IMR-90 (cell line): ENCODE results near the gene RNF19B. TPM values are rescaled to one million over a fixed set of nuclear protein-coding genes. Genes with fewer than 3 reads are reported as not detected.

Source experiments
- ATAC-seq: fragments of 200-7000 bp; cut with Tn5 transposase; 2 replicates; pipeline ENCODE4 v1.9.1; 2020; ENCODE audit warnings: low read depth, mild to moderate bottlenecking, moderate library complexity
- BruUV-seq: library from RNA; stranded (reverse); fragments of 400-500 nt; replicated peaks from 2 replicates; lab custom pipeline; 2021; lab: Mats Ljungman, UMichigan
- CTCF ChIA-PET: fragments of 300-600 bp; formaldehyde crosslinking; extraction: SDS; loops from one replicate; lab custom pipeline; 2021; ENCODE audit warnings: antibody characterized with exemption; lab: Yijun Ruan, JAX
- POLR2A ChIA-PET: fragments of 300-600 bp; sonication (Branson Sonifier 250); formaldehyde crosslinking; loops from one replicate; lab custom pipeline; 2022; ENCODE audit warnings: antibody characterized with exemption; ENCODE audit not compliant: unreplicated experiment; lab: Charles Lee
- DNase-seq: peaks from one replicate; pipeline ENCODE4 v3.0.0; 2013
- H2AFZ ChIP-seq: replicated peaks from 2 replicates; pipeline ENCODE3; 2013; ENCODE audit warnings: low read length, mild to moderate bottlenecking; ENCODE audit not compliant: poor library complexity
- H2AK5ac ChIP-seq: 2 replicates; pipeline ENCODE4 v1.6.1; 2013; ENCODE audit warnings: low read depth, low read length, inconsistent platforms
- H2AK9ac ChIP-seq: replicated peaks from 2 replicates; pipeline ENCODE3; 2013; ENCODE audit warnings: mild to moderate bottlenecking, low read depth, low read length, moderate library complexity; ENCODE audit not compliant: poor library complexity
- H2BK120ac ChIP-seq: 2 replicates; pipeline ENCODE4 v1.6.1; 2013; ENCODE audit warnings: low read depth, low read length, inconsistent platforms
- H2BK15ac ChIP-seq: 3 replicates; pipeline ENCODE4 v1.6.1; 2013; ENCODE audit warnings: low read depth, low read length, inconsistent platforms
- H2BK20ac ChIP-seq: 2 replicates; pipeline ENCODE4 v1.6.1; 2013; ENCODE audit warnings: low read depth, mild to moderate bottlenecking, inconsistent platforms, low read length, moderate library complexity
- H2BK5ac ChIP-seq: 2 replicates; pipeline ENCODE4 v1.6.1; 2013; ENCODE audit warnings: mild to moderate bottlenecking, low read depth, low read length, inconsistent platforms; ENCODE audit not compliant: poor library complexity, severe bottlenecking
- H3K14ac ChIP-seq: replicated peaks from 2 replicates; pipeline ENCODE4 v1.6.1; 2013; ENCODE audit warnings: low read depth, low read length, inconsistent platforms
- H3K18ac ChIP-seq: 2 replicates; pipeline ENCODE4 v1.6.1; 2013; ENCODE audit warnings: low read depth, low read length, control low read depth
- H3K23ac ChIP-seq: 2 replicates; pipeline ENCODE4 v1.6.1; 2013; ENCODE audit warnings: low read depth, low read length, inconsistent platforms
- H3K27ac ChIP-seq: 2 replicates; pipeline ENCODE4 v1.5.1; 2013; ENCODE audit warnings: mild to moderate bottlenecking, control low read depth, low read length; ENCODE audit not compliant: insufficient read depth
- H3K27me3 ChIP-seq: 2 replicates; pipeline ENCODE4 v1.6.1; 2013; ENCODE audit warnings: low read length; ENCODE audit not compliant: control insufficient read depth, insufficient read depth
- H3K36me3 ChIP-seq: 2 replicates; pipeline ENCODE4 v1.6.1; 2013; ENCODE audit warnings: low read length, mixed read lengths; ENCODE audit not compliant: control insufficient read depth, insufficient read depth
- H3K4ac ChIP-seq: 2 replicates; pipeline ENCODE4 v1.6.1; 2013; ENCODE audit warnings: low read depth, low read length, inconsistent platforms
- H3K4me1 ChIP-seq: 2 replicates; pipeline ENCODE4 v1.6.1; 2013; ENCODE audit warnings: low read length, mixed read lengths; ENCODE audit not compliant: control insufficient read depth, insufficient read depth
- H3K4me2 ChIP-seq: 2 replicates; pipeline ENCODE4 v1.6.1; 2013; ENCODE audit warnings: low read depth, mild to moderate bottlenecking, control low read depth, low read length, moderate library complexity
- H3K4me3 ChIP-seq: 2 replicates; pipeline ENCODE4 v1.5.1; 2013; ENCODE audit warnings: low read depth, mild to moderate bottlenecking, control low read depth, low read length, moderate library complexity; ENCODE audit not compliant: insufficient read depth
- H3K56ac ChIP-seq: 2 replicates; pipeline ENCODE4 v1.6.1; 2013; ENCODE audit warnings: low read length, inconsistent platforms; ENCODE audit not compliant: insufficient read depth; ENCODE audit errors: extremely low read depth
- H3K79me1 ChIP-seq, 2 experiments: 2 replicates each; pipeline ENCODE4 v1.6.1; 2013; ENCODE audit warnings: low read length in 2 of 2, inconsistent platforms in 1 of 2, low read depth in 1 of 2
- H3K9ac ChIP-seq: 2 replicates; pipeline ENCODE4 v1.6.1; 2013; ENCODE audit warnings: low read depth, low read length, control low read depth
- H3K9me1 ChIP-seq: 2 replicates; pipeline ENCODE4 v1.6.1; 2013; ENCODE audit warnings: low read length, inconsistent platforms; ENCODE audit not compliant: insufficient read depth
- H3K9me3 ChIP-seq: 2 replicates; pipeline ENCODE4 v1.6.1; 2013; ENCODE audit warnings: low read length; ENCODE audit not compliant: control insufficient read depth, insufficient read depth
- H4K20me1 ChIP-seq: 2 replicates; pipeline ENCODE4 v1.6.1; 2013; ENCODE audit warnings: low read length, inconsistent platforms; ENCODE audit not compliant: insufficient read depth
- H4K5ac ChIP-seq: 2 replicates; pipeline ENCODE4 v1.6.1; 2013; ENCODE audit warnings: mild to moderate bottlenecking, low read depth, low read length, control low read depth
- H4K8ac ChIP-seq, 2 experiments: 2 replicates each; pipeline ENCODE4 v1.6.1; 2013; ENCODE audit warnings: low read depth in 2 of 2, low read length in 2 of 2, control low read depth in 1 of 2, inconsistent platforms in 1 of 2
- H4K91ac ChIP-seq: 2 replicates; pipeline ENCODE4 v1.6.1; 2013; ENCODE audit warnings: low read depth, low read length, inconsistent platforms; ENCODE audit not compliant: insufficient read depth
- CHD1 ChIP-seq: IDR thresholded peaks from 2 replicates; pipeline ENCODE4 v1.6.1; 2012; ENCODE audit warnings: low read depth, low read length, improper control_type of control experiment
- CTCF ChIP-seq: conservative IDR thresholded peaks from 2 replicates; pipeline ENCODE4 v1.5.1; 2012; ENCODE audit warnings: mild to moderate bottlenecking, low read depth, low read length, improper control_type of control experiment
- FOS ChIP-seq: fragments of 150-350 bp; IDR thresholded peaks from 2 replicates; pipeline ENCODE4 v1.6.1; 2016; ENCODE audit warnings: low read depth, low read length
- MAZ ChIP-seq: IDR thresholded peaks from 2 replicates; pipeline ENCODE4 v1.6.1; 2012; ENCODE audit warnings: low read depth, mild to moderate bottlenecking, low read length, improper control_type of control experiment, moderate library complexity, borderline replicate concordance
- MXI1 ChIP-seq: IDR thresholded peaks from 2 replicates; pipeline ENCODE4 v1.6.1; 2012; ENCODE audit warnings: low read depth, mild to moderate bottlenecking, low read length, moderate library complexity, borderline replicate concordance
- POLR2A ChIP-seq: IDR thresholded peaks from 2 replicates; pipeline ENCODE4 v1.6.1; 2012; ENCODE audit warnings: mild to moderate bottlenecking, low read depth, low read length
- RAD21 ChIP-seq: IDR thresholded peaks from 2 replicates; pipeline ENCODE4 v1.6.1; 2012; ENCODE audit warnings: low read length, improper control_type of control experiment
- RCOR1 ChIP-seq: IDR thresholded peaks from 2 replicates; pipeline ENCODE4 v1.6.1; 2012; ENCODE audit warnings: mild to moderate bottlenecking, low read length, improper control_type of control experiment; ENCODE audit not compliant: insufficient replicate concordance
- RFX5 ChIP-seq: IDR thresholded peaks from 2 replicates; pipeline ENCODE4 v1.8.0; 2012; ENCODE audit warnings: low read depth, mild to moderate bottlenecking, low read length, moderate library complexity
- SMC3 ChIP-seq: fragments of 150-350 bp; IDR thresholded peaks from 2 replicates; pipeline ENCODE4 v1.6.1; 2016; ENCODE audit warnings: low read depth, mild to moderate bottlenecking, antibody characterized with exemption, low read length, moderate library complexity
- USF2 ChIP-seq: fragments of 150-350 bp; IDR thresholded peaks from 2 replicates; pipeline ENCODE4 v1.6.1; 2017; ENCODE audit warnings: mild to moderate bottlenecking, antibody characterized with exemption, low read length, low read depth
- WGBS, 2 experiments: methylation state at CpG; one replicate each; pipeline versions ENCODE4 v1.1.5 to v1.1.7; 2013; ENCODE audit warnings: missing lambda C conversion rate in 2 of 2; ENCODE audit not compliant: insufficient read length in 1 of 2; ENCODE audit errors: extremely low coverage in 2 of 2; 5-methylcytosine and 5-hydroxymethylcytosine counted together
- dilution Hi-C: fragments of 300-500 bp; cut with HindIII; formaldehyde crosslinking; loops from one replicate; pipeline ENCODE4 v1.14.3; 2018; ENCODE audit warnings: low sequenced_read_pairs; ENCODE audit not compliant: unreplicated experiment
- in situ Hi-C: fragments of 300-500 bp; cut with MboI; formaldehyde crosslinking; loops from 3 replicates; pipeline ENCODE4 v1.14.3; 2019; ENCODE audit warnings: low sequenced_read_pairs, inconsistent platforms, mixed read lengths
- intact Hi-C: fragments of 100-400 bp; cut with micrococcal nuclease; formaldehyde crosslinking; loops from 2 replicates; pipeline ENCODE4 v1.10.0; 2022
- polyA plus RNA-seq, 3 experiments: library from polyadenylated mRNA; depleted of rRNA; stranded (reverse); fragments of >200 nt; gene quantifications; 2 replicates each; pipeline ENCODE4 v1.2.3, GENCODE V29; 2012; ENCODE audit warnings: low replicate concordance in 1 of 3
- total RNA-seq: library from RNA; depleted of rRNA; stranded (reverse); fragments of >200 nt; gene quantifications from 2 replicates; pipeline ENCODE4 v1.2.3, GENCODE V29; 2012

The RNF19B gene
- total and polyA plus RNA-seq, 2 of the 4 experiments (the other 2 are of a cell fraction): 10.0 to 11.6 TPM

GRCh38 chr1:32991386-32991785, 26.8 kb upstream of the RNF19B start:
- H3K14ac ChIP-seq: no peak overlapping the region
- ATAC-seq (no peak), DNase-seq (no peak)
- peak overlapping the region; percentile 49 for H2AK5ac ChIP-seq
- BruUV-seq: no TSS peak
- H4K91ac ChIP-seq: no peak overlapping the region
- H3K56ac ChIP-seq: no peak overlapping the region
- H4K5ac ChIP-seq: no peak overlapping the region
- peaks cover 4% of the 10 kb centered on the region for H4K20me1 ChIP-seq
- no peak overlapping the region for H3K9ac ChIP-seq
- H2BK5ac ChIP-seq: peak overlapping the region; percentile 22
- H3K23ac ChIP-seq: no peak overlapping the region
- no peak overlapping the region for H3K4me3 ChIP-seq
- peaks cover 22% of the 10 kb centered on the region for H3K4me1 ChIP-seq
- no peak overlapping the region for H2AFZ ChIP-seq
- no peaks in the 10 kb centered on the region for H3K27me3 ChIP-seq
- no peak overlapping the region for H3K27ac ChIP-seq
- in situ Hi-C loops (no loop called here), intact Hi-C loops (no loop called here), dilution Hi-C loops (no loop called here)
- H4K8ac ChIP-seq: no peak overlapping the region
- peaks cover 26% of the 10 kb centered on the region for H3K9me1 ChIP-seq
- no peaks in the 10 kb centered on the region for H3K36me3 ChIP-seq
- H3K18ac ChIP-seq: no peak overlapping the region
- ChIA-PET CTCF (interaction anchor here (1.0 to 1.2 kb wide), 2 partner anchors 9 to 16 kb away, joined by 3 read pairs; no protein-coding TSS in a partner anchor), POLR2A (no interaction called here)
- no peaks in the 10 kb centered on the region for H3K9me3 ChIP-seq
- peak overlapping the region; percentile 7 for H3K4ac ChIP-seq
- no peak overlapping the region for H2BK20ac ChIP-seq
- no peaks in the 10 kb centered on the region for H3K79me1 ChIP-seq
- H3K4me2 ChIP-seq: no peak overlapping the region
- H2BK15ac ChIP-seq: no peak overlapping the region
- no peak for TF ChIP-seq MXI1
- TF ChIP-seq CHD1: no peak
- TF ChIP-seq RFX5: no peak
- no peak for TF ChIP-seq SMC3
- no peak for TF ChIP-seq USF2
- TF ChIP-seq MAZ: no peak
- no peak for TF ChIP-seq RAD21
- TF ChIP-seq CTCF: no peak
- no peak for TF ChIP-seq POLR2A
- TF ChIP-seq FOS: no peak
- no peak for TF ChIP-seq RCOR1
- no peak overlapping the region for H2BK120ac ChIP-seq
- H2AK9ac ChIP-seq: no peak overlapping the region
- no CpG with 5 or more reads among the region's 5 CpGs for WGBS, 2 experiments
